H7 (cell line): ENCODE data around the gene TMCO4. TPM values are rescaled to one million over a fixed set of nuclear protein-coding genes. Genes with fewer than 3 reads are reported as not detected.
"Not testable (repeated sequence)": the region's sequence is repeated elsewhere in the genome, so short reads cannot be mapped to it uniquely, and the experiment has no call there.

ENCODE experiments used
- DNase-seq: peaks from one replicate; pipeline ENCODE4 v3.0.0; 2012
- H3K27me3 ChIP-seq: 2 replicates; pipeline ENCODE4 v1.6.0; 2011; ENCODE audit warnings: mild to moderate bottlenecking, low read length; ENCODE audit not compliant: control insufficient read depth, insufficient read depth
- H3K36me3 ChIP-seq: replicated peaks from 2 replicates; pipeline ENCODE4 v1.5.1; 2011; ENCODE audit warnings: low read length; ENCODE audit not compliant: control insufficient read depth, insufficient read depth
- H3K4me3 ChIP-seq: 2 replicates; pipeline ENCODE4 v1.5.1; 2011; ENCODE audit warnings: low read depth, mild to moderate bottlenecking, control low read depth, low read length, moderate library complexity; ENCODE audit not compliant: insufficient read depth
- total RNA-seq: library from RNA; depleted of rRNA; stranded (reverse); fragments of >200 nt; shearing (Covaris generic); gene quantifications from 2 replicates; pipeline ENCODE4 v1.2.3, GENCODE V29; 2014; rRNA removed

The TMCO4 gene
- total RNA-seq = 6.9 and 8.8 TPM in 2 replicates

DNA sequence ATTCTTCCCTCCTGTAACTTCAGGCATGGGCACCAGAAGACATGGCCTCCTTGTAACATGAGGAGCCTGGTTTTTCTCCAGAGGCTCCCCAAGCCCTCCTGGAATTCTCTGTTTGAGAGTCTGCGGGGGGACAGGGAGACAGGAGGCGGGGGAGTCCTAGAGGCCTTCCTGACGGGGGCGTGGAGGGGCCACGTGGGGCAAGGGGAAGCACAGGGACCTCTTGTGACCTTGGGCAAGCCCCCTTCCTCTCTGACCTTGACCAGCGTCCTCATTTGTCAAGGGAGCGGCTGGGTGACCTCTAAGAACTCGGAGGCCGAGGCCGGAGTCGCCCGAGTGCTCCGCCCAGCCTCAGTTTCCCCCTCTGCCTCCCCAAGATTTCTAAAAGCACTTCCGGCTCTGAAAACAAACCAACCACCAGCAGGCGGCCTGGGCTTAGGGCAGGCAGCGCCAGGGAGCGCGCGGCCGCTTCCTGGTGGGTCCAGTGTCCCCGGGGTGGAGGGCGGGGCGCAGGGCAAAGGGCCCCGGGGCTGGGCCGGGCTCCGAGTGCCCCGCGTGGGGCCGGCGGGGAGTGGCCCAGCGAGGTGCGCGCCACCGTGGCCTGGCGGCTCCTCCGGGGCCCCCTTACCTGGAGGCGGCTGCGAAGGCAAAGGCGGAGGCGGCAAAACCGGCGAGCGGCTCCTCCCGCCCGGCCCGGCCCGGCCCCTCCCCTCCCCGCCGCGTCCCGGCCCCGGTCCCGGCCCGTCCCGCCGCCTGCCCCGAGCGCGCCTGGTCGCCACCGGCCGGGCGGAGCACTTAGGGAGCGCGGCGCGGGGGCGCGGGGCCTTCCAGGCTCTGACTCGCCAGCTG lies at the start of gene TMCO4:
Gene TMCO4 (minus strand): TSS at position 687 of the 846 bp plus-strand sequence. CDS start 19,158 bp downstream, outside the sequence.
- H3K36me3 ChIP-seq = no peaks in the 10 kb centered on the region
- peak; percentile 89 for DNase-seq
- peaks cover 27% of the 10 kb centered on the region for H3K27me3 ChIP-seq
- H3K4me3 ChIP-seq = peak within 1 kb of the TSS; percentile 45

DNA sequence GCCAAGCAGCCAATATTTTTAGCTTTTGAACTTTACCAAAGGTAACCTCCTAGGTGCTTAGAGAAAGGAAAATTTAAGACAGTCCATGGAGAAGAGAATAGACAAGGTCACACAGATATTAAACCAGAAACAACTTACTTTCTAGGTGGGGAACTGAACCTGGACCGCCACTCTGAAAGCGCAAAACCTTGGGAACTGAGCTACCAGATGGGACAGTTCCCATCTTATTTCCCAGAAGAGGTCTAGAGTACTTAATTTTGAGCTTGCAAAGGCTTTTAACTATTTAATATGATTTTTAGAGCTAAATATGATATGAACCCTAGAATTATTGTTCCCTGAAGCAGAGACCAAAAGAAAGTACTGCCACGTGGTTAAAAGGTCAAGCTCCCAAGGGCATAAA lies 49.6 kb upstream of the TMCO4 start:
- not testable (repeated sequence) for H3K27me3 ChIP-seq, H3K4me3 ChIP-seq, DNase-seq

DNA sequence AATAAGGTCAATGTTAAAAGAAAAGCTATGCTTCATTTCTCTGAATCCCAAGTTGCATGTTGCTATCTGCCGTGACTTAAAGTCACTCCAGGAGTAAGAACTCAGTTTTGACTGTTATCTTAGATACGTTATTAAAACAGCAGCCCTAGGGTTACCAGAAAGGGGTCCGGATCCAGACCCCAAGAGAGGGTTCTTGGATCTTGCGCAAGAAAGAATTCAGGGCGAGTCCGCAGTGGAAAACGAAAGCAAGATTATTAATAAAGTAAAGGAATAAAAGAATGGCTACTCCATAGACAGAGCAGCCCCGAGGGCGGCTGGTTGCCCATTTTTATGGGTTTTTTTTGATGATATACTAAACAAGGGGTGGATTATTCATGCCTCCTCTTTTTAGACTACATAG lies 47.6 kb upstream of the TMCO4 start:
- H3K27me3 ChIP-seq, H3K36me3 ChIP-seq, DNase-seq, H3K4me3 ChIP-seq: not testable (repeated sequence)

More for the DNA sequence above, 49.6 kb upstream of the TMCO4 start:
- H3K36me3 ChIP-seq = not testable (repeated sequence)

DNA sequence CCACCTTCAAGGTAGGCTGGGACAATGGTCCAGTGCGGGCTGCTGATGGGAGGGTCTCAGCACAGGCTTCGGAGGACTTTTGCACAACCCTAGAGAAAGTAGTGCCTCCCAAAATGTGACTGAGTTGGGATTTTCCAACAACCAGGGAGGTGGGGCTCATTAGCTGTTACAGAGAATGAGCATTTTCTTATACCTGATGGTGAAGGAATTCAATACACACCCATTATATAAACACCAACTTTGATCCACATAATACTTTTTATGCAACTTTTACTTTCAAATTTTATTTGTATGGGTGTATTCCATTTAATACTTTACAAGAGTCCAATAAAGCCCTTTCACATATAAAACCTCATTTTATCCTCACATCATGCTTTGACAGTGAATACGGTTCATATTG lies 46.6 kb upstream of the TMCO4 start:
- Histone ChIP-seq H3K36me3 (no peaks in the 10 kb centered on the region), H3K27me3 (no peaks in the 10 kb centered on the region; the same call in 1 of the 2 replicates), H3K4me3 (no peak overlapping the region)
- no peak for DNase-seq

DNA sequence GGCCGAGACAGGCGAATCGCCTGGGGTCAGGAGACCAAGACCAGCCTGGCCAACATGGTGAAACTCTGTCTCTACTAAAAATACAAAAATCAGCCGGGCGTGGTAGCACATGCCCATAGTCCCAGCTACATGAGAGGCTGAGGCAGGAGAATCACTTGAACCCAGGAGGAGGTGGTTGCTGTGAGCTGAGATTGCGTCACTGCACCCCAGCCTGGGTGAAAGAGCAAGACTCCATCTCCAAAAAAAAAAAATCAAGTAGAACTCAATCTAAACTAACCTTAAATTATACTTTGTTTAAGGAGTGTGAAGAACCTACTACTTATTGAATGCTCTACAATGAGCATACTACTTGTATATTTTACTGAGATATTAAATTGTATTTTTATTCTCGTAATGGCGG lies 45.8 kb upstream of the TMCO4 start:
- DNase-seq = no peak
- no peaks in the 10 kb centered on the region; the same call in 1 of the 2 replicates for H3K27me3 ChIP-seq

DNA sequence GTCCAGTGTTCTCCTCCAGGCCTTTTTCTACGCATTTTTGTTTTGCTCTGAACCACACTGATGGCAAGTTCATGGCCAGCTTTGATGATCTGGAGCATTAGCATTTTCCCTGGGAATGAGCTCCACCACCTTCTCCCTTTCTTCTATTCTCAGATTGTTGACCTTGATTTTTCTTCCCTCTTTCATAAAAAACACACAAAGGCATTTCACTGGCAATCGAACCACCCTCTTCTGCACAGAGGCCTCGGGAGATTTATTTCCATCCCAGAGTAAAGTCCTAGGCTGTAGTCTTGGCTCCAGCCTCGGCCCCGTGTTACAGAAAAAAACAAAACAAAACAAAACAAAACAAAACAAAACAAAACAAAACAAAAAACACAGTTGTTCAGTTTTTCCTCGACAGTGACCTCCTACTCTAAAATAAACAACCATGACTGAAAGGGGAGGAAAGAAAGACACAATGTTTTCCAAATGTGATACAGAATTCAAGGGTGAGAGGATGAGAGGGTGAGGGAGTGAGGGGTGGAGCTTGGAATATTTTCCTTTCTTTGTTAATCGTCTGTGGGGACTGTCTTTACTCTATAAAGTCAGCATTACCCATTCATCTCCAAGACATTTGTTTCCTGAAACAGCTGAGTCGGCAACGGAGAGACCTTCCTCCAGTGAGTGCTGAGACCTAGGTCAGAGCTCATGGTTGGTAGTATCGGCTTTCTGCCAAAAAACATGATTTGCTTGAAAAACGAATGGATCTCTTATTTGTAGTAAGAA lies 45.2 kb upstream of the TMCO4 start:
- Histone ChIP-seq H3K4me3 (no peak overlapping the region), H3K36me3 (no peaks in the 10 kb centered on the region), H3K27me3 (no peaks in the 10 kb centered on the region)
- DNase-seq = no peak

More for the DNA sequence above, 45.8 kb upstream of the TMCO4 start:
- H3K4me3 ChIP-seq = no peak overlapping the region
- H3K36me3 ChIP-seq = no peaks in the 10 kb centered on the region

DNA sequence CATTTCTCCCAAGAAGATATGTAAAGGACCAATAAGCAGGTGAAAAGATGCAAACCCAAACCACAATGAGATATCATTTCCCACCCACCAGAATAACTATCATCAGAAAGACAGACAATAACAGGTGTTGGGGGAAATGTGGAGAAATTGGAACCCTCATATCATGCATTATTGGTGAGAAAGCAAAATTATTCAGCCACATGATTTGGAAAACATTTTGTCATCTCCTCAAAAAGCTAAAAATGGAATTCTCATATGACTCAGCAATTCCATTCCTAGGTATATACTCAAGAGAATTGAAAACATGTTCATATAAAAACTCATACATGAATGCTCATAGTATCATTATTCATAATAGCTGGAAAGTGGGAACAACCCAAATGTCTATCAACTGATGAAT lies 40.5 kb upstream of the TMCO4 start:
- Histone ChIP-seq H3K36me3 (no peaks in the 10 kb centered on the region), H3K4me3 (no peak overlapping the region)
- no peak for DNase-seq

DNA sequence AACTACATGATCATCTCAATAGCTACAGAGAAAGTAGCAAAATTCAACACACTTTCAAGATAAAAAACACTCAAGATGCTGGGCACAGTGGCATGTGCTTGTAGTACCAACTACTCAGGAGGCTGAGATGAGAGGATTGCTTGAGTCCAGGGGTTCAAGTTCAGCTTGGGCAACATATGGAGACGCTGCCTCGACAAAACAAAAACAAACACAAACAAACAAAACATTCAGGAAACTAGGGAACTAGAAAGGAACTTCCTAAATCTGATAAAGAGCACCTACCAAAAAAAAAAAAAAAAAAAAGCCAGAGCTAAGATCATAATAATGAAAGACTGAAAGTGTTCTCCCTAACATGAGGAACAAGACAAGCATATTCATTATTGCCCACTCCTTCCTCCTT lies 38.1 kb upstream of the TMCO4 start:
- DNase-seq = no peak
- Histone ChIP-seq H3K27me3 (no peaks in the 10 kb centered on the region), H3K4me3 (no peak overlapping the region), H3K36me3 (no peaks in the 10 kb centered on the region)

More for the DNA sequence above, 40.5 kb upstream of the TMCO4 start:
- H3K27me3 ChIP-seq = no peaks in the 10 kb centered on the region

DNA sequence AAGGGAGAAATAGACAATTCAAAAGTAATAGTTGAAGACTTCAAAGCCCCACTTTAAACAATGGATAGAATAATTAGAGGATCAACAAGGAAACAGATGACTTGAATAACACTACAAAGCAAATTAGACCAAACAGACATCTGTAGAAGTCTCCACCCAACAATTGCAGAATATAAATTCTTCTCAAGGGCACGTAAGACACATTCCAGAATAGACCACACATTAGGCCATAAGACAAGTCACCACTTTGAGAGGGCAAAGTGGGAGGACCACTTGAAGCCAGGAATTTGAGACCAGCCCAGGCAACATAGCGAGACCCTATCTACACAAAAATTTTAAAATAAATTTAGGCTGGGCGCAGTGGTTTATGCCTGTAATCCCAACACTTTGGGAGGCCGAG lies 35.9 kb upstream of the TMCO4 start:
- H3K36me3 ChIP-seq = no peaks in the 10 kb centered on the region
- H3K27me3 ChIP-seq = no peaks in the 10 kb centered on the region
- DNase-seq = no peak
- no peak overlapping the region for H3K4me3 ChIP-seq

DNA sequence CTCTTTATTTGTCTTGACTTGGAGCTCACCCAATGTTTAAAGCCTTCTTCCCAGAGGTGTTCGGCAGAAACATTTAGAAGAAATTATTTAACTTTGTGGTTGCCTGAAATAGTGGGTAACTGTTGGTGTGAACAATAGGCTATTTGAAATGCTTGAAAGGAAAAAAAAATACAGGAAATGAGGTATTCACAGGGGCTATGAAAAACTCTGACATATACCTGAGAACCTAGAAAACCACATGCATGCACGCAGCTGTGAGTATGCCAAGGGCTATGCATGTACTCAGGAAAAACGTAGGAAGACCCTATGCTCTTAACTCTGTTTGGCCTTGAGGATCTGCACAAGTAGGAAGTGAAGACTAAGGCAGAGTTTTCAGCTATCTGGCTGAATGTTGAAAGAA lies 31.7 kb upstream of the TMCO4 start:
- Histone ChIP-seq H3K27me3 (no peaks in the 10 kb centered on the region), H3K4me3 (no peak overlapping the region), H3K36me3 (no peaks in the 10 kb centered on the region)
- DNase-seq = no peak

DNA sequence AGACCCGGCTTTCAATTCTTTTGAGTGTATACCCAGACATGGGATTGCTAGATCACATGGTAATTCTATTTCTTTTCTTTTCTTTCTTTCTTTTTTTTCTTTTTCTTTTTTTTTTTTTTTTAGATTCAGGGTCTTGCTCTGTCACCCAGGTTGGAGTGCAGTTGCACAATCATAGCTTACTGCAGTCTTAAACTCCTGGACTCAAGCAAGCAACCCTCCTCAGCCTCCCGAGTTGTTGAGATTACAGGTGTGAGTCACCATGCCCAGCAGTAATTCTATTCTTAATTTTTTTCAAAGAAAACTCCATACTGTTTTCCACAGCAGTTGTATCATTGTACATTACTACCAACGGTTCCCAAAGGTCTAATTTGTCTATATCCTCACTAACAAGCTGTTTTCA lies 28.8 kb upstream of the TMCO4 start:
- no peaks in the 10 kb centered on the region for H3K27me3 ChIP-seq
- H3K4me3 ChIP-seq = no peak overlapping the region
- no peak for DNase-seq
- H3K36me3 ChIP-seq = no peaks in the 10 kb centered on the region

DNA sequence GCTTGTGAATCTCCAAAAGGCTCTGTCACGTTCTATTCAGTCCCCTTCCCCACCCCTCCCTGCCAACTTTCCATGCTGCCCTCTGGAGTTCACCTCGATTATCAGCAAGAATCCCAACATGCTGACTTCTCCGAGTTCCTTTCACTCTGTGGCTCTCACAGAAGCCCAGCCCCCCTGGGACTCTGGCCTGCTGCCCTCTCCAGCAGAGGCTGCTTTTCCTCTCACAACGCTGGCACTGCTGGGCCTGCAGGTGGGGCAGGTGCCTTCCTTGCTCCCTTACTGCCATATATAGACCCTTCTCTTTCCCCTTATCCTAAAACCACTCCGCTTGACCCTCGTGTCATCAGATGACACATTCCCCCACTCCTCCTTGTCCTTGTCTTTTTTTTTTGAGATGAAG lies 25.6 kb upstream of the TMCO4 start:
- no peaks in the 10 kb centered on the region for H3K27me3 ChIP-seq
- peak; percentile 73 for DNase-seq
- no peaks in the 10 kb centered on the region for H3K36me3 ChIP-seq
- no peak overlapping the region for H3K4me3 ChIP-seq

DNA sequence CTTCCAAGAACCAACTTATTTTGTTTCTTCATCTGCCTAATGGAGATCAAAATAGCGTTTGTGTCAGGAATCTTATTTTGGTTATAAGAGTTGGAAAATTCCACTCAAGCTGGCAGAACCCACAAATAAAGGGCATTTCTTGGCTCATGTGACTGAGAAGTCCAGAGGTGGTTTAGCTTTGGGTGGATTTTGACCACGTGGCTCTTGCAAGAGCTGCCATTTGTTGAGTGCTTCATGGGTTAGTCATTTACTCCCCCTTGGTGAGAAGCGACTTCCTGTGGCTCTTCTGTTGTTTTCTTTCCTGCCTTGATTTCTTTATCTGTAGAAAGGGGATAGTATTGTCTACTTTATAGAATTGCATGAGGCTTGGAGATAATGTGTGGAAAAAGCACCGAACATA lies 24.8 kb upstream of the TMCO4 start:
- no peak for DNase-seq
- Histone ChIP-seq H3K36me3 (no peaks in the 10 kb centered on the region), H3K27me3 (no peaks in the 10 kb centered on the region; the same call in 1 of the 2 replicates), H3K4me3 (no peak overlapping the region)

DNA sequence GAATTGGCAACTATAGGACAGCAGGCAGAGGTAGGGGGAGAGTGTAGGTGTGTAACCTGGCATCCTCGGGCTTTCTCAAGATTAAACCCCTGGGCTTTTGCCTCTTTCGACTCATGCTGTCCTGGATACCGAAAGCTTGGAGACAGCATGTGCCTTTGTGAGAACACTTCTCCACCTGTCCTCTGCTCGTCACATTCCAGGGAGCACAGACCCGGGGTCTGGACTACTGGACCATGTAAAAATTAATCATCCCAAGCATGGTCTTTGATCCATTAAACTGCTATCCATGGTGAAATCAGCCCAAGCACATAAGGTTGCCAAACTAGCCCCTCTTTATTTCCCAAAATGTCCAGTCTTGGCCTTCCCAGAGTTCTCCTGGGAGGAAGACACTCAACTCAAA lies 24.3 kb upstream of the TMCO4 start:
- DNase-seq = no peak
- Histone ChIP-seq H3K36me3 (no peaks in the 10 kb centered on the region), H3K27me3 (no peaks in the 10 kb centered on the region; the same call in 1 of the 2 replicates), H3K4me3 (no peak overlapping the region)

DNA sequence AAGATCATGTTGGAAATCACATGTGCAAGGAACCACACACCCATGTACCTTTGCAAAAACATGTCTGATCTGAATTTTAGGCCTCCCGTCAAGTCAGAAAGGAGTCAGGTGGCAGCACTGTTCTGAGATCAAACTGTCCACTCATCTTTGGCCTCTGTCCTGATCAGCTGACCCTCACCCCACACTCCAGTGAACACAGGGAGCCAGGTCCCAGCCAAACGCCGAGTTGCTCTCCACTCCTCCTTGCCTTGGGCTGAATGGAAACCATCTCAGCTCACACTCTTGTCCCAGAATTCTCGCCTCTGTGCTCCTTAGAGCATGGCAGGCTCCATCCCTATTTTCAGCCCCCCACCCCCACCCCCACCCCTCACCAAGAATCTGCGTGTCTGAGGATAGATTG lies 20.0 kb upstream of the TMCO4 start:
- H3K27me3 ChIP-seq = no peaks in the 10 kb centered on the region; the same call in 1 of the 2 replicates
- DNase-seq = no peak
- no peaks in the 10 kb centered on the region for H3K36me3 ChIP-seq
- H3K4me3 ChIP-seq = no peak overlapping the region
